HepG2 (cell line): ENCODE measurements around the gene SULT2B1. TPM values are rescaled to one million over a fixed set of nuclear protein-coding genes. Genes with fewer than 3 reads are reported as not detected.

Source experiments
- ATF3 ChIP-seq: sonication (generic); formaldehyde crosslinking; IDR thresholded peaks from 2 replicates; pipeline ENCODE4 v1.4.0; 2020; ENCODE audit warnings: missing genetic modification reagents
- GMEB2 ChIP-seq: IDR thresholded peaks from 2 replicates; pipeline ENCODE4 v1.6.1; 2016; ENCODE audit warnings: missing biosample characterization, missing genetic modification reagents, low read depth
- GZF1 ChIP-seq: sonication (generic); formaldehyde crosslinking; IDR thresholded peaks from 2 replicates; pipeline ENCODE4 v1.5.1; 2020; ENCODE audit warnings: mild to moderate bottlenecking, missing genetic modification reagents
- HMG20A ChIP-seq: IDR thresholded peaks from 2 replicates; pipeline ENCODE4 v1.6.1; 2016; ENCODE audit warnings: borderline replicate concordance
- HMGXB3 ChIP-seq: sonication (generic); formaldehyde crosslinking; IDR thresholded peaks from 2 replicates; pipeline ENCODE4 v1.4.0; 2020; ENCODE audit warnings: missing genetic modification reagents, borderline replicate concordance
- NCOA1 ChIP-seq: sonication (generic); formaldehyde crosslinking; IDR thresholded peaks from 2 replicates; pipeline ENCODE4 v1.9.0; 2021; ENCODE audit warnings: missing genetic modification reagents
- NPAS2 ChIP-seq: sonication (generic); formaldehyde crosslinking; IDR thresholded peaks from 2 replicates; pipeline ENCODE4 v1.8.0; 2022; ENCODE audit warnings: mild to moderate bottlenecking, missing genetic modification reagents, borderline replicate concordance
- ZNF260 ChIP-seq: sonication (generic); formaldehyde crosslinking; IDR thresholded peaks from 2 replicates; pipeline ENCODE4 v1.4.0; 2020; ENCODE audit warnings: missing genetic modification reagents, low read depth, mild to moderate bottlenecking, borderline replicate concordance
- ZNF331 ChIP-seq: sonication (generic); formaldehyde crosslinking; IDR thresholded peaks from 2 replicates; pipeline ENCODE4 v1.4.0; 2020; ENCODE audit warnings: missing genetic modification reagents
- ZNF550 ChIP-seq: sonication (generic); formaldehyde crosslinking; IDR thresholded peaks from 2 replicates; pipeline ENCODE4 v1.4.0; 2020; ENCODE audit warnings: mild to moderate bottlenecking, missing genetic modification reagents, borderline replicate concordance
- ZNF558 ChIP-seq: sonication (generic); formaldehyde crosslinking; IDR thresholded peaks from 2 replicates; pipeline ENCODE4 v1.9.0; 2022; ENCODE audit warnings: mild to moderate bottlenecking, missing genetic modification reagents, borderline replicate concordance
- ZNF562 ChIP-seq: sonication (generic); formaldehyde crosslinking; IDR thresholded peaks from 2 replicates; pipeline ENCODE4 v1.8.0; 2022; ENCODE audit warnings: missing genetic modification reagents, borderline replicate concordance
- ZNF773 ChIP-seq: sonication (generic); formaldehyde crosslinking; IDR thresholded peaks from 2 replicates; pipeline ENCODE4 v1.4.0; 2020; ENCODE audit warnings: missing genetic modification reagents, borderline replicate concordance
- polyA plus RNA-seq, 8 experiments: library from polyadenylated mRNA; depleted of rRNA in 3 of 8; stranded (reverse) in 7 of 8; unstranded in 1 of 8; fragments of >200 nt; fragmentation: Illumina TruSeq in 4 of 8; extraction: Trizol in 4 of 8; gene quantifications; 2 replicates each; pipeline versions ENCODE4 v1.2.1 to v1.2.3, GENCODE V29; 2011 to 2016; ENCODE audit warnings: low read depth in 4 of 8, missing spikeins in 1 of 8, mixed read lengths in 1 of 8; ENCODE audit not compliant: insufficient read depth in 1 of 8
- total RNA-seq, 5 experiments: library from RNA; depleted of rRNA; stranded (reverse); fragments of >200 nt; fragmentation: Illumina TruSeq; extraction: Trizol; gene quantifications; 2 replicates each; pipeline ENCODE4 v1.2.3, GENCODE V29; 2016; ENCODE audit warnings: low read depth in 1 of 5
- TF ChIP-seq, protein P1 (sequence below): sonication (generic); formaldehyde crosslinking; IDR thresholded peaks from 2 replicates; pipeline ENCODE4 v1.4.0; 2020; ENCODE audit warnings: missing genetic modification reagents
- TF ChIP-seq, protein P2 (sequence below): sonication (generic); formaldehyde crosslinking; IDR thresholded peaks from 2 replicates; pipeline ENCODE4 v1.8.0; 2022; ENCODE audit warnings: missing genetic modification reagents, mild to moderate bottlenecking, inconsistent platforms, borderline replicate concordance

SULT2B1 gene
- total and polyA plus RNA-seq, 2 of the 13 experiments (the other 11 are each of a cell fraction or from before 2014, with no cell fraction given): 0.13 TPM; not detected in 1

- TF ChIP-seq ZNF331 (CRISPR knock-in tag) (peak; percentile 86), ZNF562 (CRISPR knock-in tag) (no peak), NCOA1 (CRISPR knock-in tag) (peak; percentile 81; the same call in 1 of the 2 replicates), GZF1 (CRISPR knock-in tag) (no peak), HMGXB3 (CRISPR knock-in tag) (peak; percentile 76; the same call in 1 of the 2 replicates), ZNF550 (CRISPR knock-in tag) (no peak), HMG20A (CRISPR knock-in tag) (0 out of 2 replicates have a peak, but pooled peaks have one; percentile 14), ATF3 (CRISPR knock-in tag) (no peak), GMEB2 (CRISPR knock-in tag) (no peak), ZNF558 (CRISPR knock-in tag) (no peak), ZNF773 (CRISPR knock-in tag) (no peak), ZNF260 (CRISPR knock-in tag) (no peak), NPAS2 (CRISPR knock-in tag) (peak; percentile 97)
- TF ChIP-seq, protein P1, sequence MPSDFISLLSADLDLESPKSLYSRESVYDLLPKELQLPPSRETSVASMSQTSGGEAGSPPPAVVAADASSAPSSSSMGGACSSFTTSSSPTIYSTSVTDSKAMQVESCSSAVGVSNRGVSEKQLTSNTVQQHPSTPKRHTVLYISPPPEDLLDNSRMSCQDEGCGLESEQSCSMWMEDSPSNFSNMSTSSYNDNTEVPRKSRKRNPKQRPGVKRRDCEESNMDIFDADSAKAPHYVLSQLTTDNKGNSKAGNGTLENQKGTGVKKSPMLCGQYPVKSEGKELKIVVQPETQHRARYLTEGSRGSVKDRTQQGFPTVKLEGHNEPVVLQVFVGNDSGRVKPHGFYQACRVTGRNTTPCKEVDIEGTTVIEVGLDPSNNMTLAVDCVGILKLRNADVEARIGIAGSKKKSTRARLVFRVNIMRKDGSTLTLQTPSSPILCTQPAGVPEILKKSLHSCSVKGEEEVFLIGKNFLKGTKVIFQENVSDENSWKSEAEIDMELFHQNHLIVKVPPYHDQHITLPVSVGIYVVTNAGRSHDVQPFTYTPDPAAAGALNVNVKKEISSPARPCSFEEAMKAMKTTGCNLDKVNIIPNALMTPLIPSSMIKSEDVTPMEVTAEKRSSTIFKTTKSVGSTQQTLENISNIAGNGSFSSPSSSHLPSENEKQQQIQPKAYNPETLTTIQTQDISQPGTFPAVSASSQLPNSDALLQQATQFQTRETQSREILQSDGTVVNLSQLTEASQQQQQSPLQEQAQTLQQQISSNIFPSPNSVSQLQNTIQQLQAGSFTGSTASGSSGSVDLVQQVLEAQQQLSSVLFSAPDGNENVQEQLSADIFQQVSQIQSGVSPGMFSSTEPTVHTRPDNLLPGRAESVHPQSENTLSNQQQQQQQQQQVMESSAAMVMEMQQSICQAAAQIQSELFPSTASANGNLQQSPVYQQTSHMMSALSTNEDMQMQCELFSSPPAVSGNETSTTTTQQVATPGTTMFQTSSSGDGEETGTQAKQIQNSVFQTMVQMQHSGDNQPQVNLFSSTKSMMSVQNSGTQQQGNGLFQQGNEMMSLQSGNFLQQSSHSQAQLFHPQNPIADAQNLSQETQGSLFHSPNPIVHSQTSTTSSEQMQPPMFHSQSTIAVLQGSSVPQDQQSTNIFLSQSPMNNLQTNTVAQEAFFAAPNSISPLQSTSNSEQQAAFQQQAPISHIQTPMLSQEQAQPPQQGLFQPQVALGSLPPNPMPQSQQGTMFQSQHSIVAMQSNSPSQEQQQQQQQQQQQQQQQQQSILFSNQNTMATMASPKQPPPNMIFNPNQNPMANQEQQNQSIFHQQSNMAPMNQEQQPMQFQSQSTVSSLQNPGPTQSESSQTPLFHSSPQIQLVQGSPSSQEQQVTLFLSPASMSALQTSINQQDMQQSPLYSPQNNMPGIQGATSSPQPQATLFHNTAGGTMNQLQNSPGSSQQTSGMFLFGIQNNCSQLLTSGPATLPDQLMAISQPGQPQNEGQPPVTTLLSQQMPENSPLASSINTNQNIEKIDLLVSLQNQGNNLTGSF (CRISPR knock-in tag): peak; percentile 67
- TF ChIP-seq, protein P2, sequence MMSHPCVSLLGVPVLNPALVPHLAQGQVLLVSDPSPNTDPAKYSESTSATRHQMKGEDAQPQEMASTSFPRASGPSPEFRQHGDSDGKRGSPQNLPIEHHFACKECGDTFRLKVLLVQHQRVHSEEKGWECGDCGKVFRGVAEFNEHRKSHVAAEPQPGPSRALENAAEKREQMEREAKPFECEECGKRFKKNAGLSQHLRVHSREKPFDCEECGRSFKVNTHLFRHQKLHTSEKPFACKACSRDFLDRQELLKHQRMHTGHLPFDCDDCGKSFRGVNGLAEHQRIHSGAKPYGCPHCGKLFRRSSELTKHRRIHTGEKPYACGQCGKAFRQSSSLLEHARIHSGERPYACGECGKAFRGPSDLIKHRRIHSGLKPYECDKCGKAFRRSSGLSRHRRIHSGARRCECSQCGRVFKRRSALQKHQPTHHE (CRISPR knock-in tag): no peak
Observed at GRCh38 chr19:48634424-48635262, 82.7 kb downstream of the SULT2B1 start (continued).
